Tibial nerve (tissue), 4 donors: ENCODE results near the gene FRAS1. TPM values are rescaled to one million over a fixed set of nuclear protein-coding genes. Genes with fewer than 3 reads are reported as not detected.

ENCODE experiments used
- DNase-seq, 2 donors: peaks; one replicate each; pipeline ENCODE4 v3.0.0-alpha.2; 2019; ENCODE audit warnings: low spot score in 2 of 2
- H3K27ac ChIP-seq, 4 donors: fragments of 200-600 bp; sonication (generic) in 3 of 4; one replicate each; pipeline ENCODE4 v1.5.1; 2017 to 2019; ENCODE audit warnings: mild to moderate bottlenecking in 1 of 4
- H3K27me3 ChIP-seq, 2 donors: fragments of 200-600 bp; sonication (generic) in 1 of 2; one replicate each; pipeline versions ENCODE4 v1.5.1 to v1.6.0; 2017 to 2019
- H3K36me3 ChIP-seq, 3 donors: fragments of 200-600 bp; sonication (generic); one replicate each; pipeline ENCODE4 v1.5.1; 2018 to 2019
- H3K4me1 ChIP-seq, 4 donors: fragments of 200-600 bp; sonication (generic) in 3 of 4; one replicate each; pipeline ENCODE4 v1.5.1; 2017 to 2019
- H3K4me3 ChIP-seq, 4 donors: fragments of 200-600 bp; sonication (generic) in 3 of 4; one replicate each; pipeline ENCODE4 v1.5.1; 2017 to 2019; ENCODE audit warnings: mild to moderate bottlenecking in 1 of 4, moderate library complexity in 1 of 4
- H3K9me3 ChIP-seq, 4 donors: fragments of 200-600 bp; sonication (generic) in 3 of 4; one replicate each; pipeline ENCODE4 v1.5.1; 2017 to 2019
- EP300 ChIP-seq, 2 donors: sonication (generic); formaldehyde crosslinking; IDR thresholded peaks; one replicate each; pipeline ENCODE4 v1.6.1; 2017; ENCODE audit warnings: antibody characterized with exemption in 2 of 2, mild to moderate bottlenecking in 1 of 2
- POLR2A ChIP-seq, 2 donors: fragments of 450-650 bp; IDR thresholded peaks; one replicate each; pipeline ENCODE4 v1.6.1; 2017; ENCODE audit warnings: antibody characterized with exemption in 2 of 2, mild to moderate bottlenecking in 2 of 2, moderate library complexity in 2 of 2
- WGBS, 2 donors: methylation state at CpG; one replicate each; pipeline ENCODE4 v1.1.5; 2018; 5-methylcytosine and 5-hydroxymethylcytosine counted together
- total RNA-seq, 4 donors: library from RNA; depleted of rRNA; stranded (reverse); fragments of >200 nt; gene quantifications; one replicate each; pipeline ENCODE4 v1.1.0, GENCODE V29; 2016
- TF ChIP-seq, protein P1 (sequence below), 5 experiments: fragments of 200-600 bp in 3 of 5; fragments of 450-650 bp in 2 of 5; sonication (generic) in 3 of 5; IDR thresholded peaks; one replicate each; pipeline ENCODE4 v1.5.1; 2016 to 2019; ENCODE audit warnings: antibody characterized with exemption in 5 of 5, mild to moderate bottlenecking in 3 of 5, moderate library complexity in 2 of 5

The FRAS1 gene
- total RNA-seq, 4 donors from 2014 or later = 3.9 to 6.6 (median 5.1) TPM

DNA sequence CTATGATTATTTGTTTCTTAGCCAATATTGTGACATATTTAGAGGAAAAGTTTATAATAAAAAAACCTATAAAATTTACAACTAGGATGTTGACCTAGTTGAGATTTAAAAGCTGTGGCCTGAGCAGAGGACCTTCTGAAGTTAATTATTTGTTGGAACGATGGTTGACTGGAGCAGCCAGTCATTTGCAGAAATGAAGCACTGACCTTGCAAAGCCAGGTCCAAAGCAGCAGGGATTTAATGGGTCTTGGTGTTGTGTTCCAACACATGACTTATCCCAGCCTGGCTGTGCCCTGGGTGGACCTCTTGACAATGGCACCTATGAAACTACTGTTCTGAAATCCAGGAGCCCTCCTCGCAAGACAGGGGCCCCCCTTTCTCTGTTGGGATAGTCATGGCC is 235.2 kb downstream of the FRAS1 start:
- TF ChIP-seq, protein P1, sequence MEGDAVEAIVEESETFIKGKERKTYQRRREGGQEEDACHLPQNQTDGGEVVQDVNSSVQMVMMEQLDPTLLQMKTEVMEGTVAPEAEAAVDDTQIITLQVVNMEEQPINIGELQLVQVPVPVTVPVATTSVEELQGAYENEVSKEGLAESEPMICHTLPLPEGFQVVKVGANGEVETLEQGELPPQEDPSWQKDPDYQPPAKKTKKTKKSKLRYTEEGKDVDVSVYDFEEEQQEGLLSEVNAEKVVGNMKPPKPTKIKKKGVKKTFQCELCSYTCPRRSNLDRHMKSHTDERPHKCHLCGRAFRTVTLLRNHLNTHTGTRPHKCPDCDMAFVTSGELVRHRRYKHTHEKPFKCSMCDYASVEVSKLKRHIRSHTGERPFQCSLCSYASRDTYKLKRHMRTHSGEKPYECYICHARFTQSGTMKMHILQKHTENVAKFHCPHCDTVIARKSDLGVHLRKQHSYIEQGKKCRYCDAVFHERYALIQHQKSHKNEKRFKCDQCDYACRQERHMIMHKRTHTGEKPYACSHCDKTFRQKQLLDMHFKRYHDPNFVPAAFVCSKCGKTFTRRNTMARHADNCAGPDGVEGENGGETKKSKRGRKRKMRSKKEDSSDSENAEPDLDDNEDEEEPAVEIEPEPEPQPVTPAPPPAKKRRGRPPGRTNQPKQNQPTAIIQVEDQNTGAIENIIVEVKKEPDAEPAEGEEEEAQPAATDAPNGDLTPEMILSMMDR (IDR thresholded peaks at IDR 0.05) = no peak
- TF ChIP-seq EP300 (IDR thresholded peaks at IDR 0.05) = no peak
- no peak for TF ChIP-seq POLR2A (IDR thresholded peaks at IDR 0.05)
- H3K4me3 ChIP-seq = no peak overlapping the region
- H3K36me3 ChIP-seq = no peaks in the 10 kb centered on the region
- no peaks in the 10 kb centered on the region for H3K9me3 ChIP-seq
- H3K27ac ChIP-seq = no peak overlapping the region
- H3K4me1 ChIP-seq = peaks cover 0 to 14% (median 0%) of the 10 kb centered on the region in 4 donors
- DNase-seq = no peak
- H3K27me3 ChIP-seq = no peaks in the 10 kb centered on the region
- 92 to 97% methylated on average over 2 of the region's 2 CpGs for WGBS, 2 donors

DNA sequence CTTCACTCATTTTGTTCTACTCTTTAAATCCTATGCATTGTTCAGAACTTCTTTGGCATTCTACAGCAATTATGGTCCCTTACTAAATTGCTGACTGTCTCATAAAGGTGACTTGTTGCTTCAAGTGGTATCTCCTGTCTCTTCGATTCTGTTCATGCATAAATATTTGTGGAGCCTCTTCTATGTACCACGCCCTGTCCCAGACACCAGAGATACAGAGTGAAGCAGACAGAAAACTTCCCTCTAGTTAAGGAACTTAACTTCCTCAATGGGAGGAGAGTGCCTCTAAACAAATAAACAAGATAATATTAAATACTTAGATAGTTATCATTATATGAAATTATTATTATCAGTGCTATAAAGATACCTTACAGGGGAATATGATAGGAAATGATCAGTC is 235.7 kb downstream of the FRAS1 start:
- peaks cover 0 to 19% (median 0%) of the 10 kb centered on the region in 4 donors for H3K4me1 ChIP-seq
- no peak overlapping the region for H3K4me3 ChIP-seq
- no peaks in the 10 kb centered on the region for H3K9me3 ChIP-seq
- 83 to 89% methylated on average over 2 of the region's 2 CpGs for WGBS, 2 donors
- no peak for DNase-seq
- no peak for TF ChIP-seq POLR2A (IDR thresholded peaks at IDR 0.05)
- no peak for TF ChIP-seq EP300 (IDR thresholded peaks at IDR 0.05)
- TF ChIP-seq, protein P1 (IDR thresholded peaks at IDR 0.05) = no peak
- no peaks in the 10 kb centered on the region for H3K36me3 ChIP-seq
- no peaks in the 10 kb centered on the region for H3K27me3 ChIP-seq
- H3K27ac ChIP-seq = no peak overlapping the region

DNA sequence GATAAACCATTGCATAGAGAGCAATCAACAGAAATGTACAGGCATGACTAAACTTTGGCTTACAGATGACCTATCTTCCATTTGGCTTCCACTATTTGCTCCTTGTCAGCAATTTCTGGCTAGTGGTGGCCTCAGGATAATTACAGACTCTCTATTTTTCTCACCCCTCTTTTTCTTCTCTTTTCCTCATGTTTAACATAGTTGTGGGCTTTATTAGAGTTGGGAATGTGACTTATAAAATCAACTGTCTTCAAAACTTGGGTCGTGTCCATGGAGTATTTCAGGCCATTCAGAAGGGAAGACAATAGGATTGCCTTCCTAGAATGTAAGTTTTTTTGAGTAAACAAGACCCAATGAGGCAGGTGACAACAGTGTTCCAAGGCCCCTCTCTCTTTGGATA is 236.2 kb downstream of the FRAS1 start:
- Histone ChIP-seq H3K27ac (no peak overlapping the region), H3K36me3 (no peaks in the 10 kb centered on the region), H3K9me3 (no peaks in the 10 kb centered on the region), H3K4me3 (no peak overlapping the region), H3K4me1 (peaks cover 0 to 19% (median 0%) of the 10 kb centered on the region in 4 donors), H3K27me3 (no peaks in the 10 kb centered on the region)
- DNase-seq = no peak
- 41 to 46% methylated on average over 1 of the region's 1 CpG for WGBS, 2 donors
- TF ChIP-seq, protein P1 (IDR thresholded peaks at IDR 0.05) = no peak
- TF ChIP-seq EP300 (IDR thresholded peaks at IDR 0.05) = no peak
- no peak for TF ChIP-seq POLR2A (IDR thresholded peaks at IDR 0.05)

DNA sequence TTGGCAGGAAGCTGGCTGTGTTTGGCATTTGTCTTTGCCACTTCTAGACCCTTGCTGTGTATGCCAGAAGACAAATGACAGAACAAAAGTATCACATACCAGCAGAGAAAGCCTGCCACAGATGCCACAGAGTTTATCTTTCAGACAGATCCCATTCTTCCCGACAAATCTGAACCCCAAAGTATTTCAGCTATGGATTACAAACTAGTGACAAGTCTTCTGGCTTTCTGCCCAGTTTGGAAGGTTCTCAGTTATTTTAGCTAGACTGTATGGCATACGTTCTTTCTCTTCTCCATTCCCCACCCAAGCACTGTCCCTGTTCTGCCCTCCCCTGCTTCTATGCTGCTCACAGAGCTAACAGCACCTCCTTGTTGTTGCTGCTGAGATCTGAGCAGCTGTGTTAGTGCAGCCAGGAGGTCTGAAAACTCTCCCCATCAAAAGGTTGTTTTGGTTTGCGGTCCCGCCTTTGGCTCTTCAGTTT is 236.7 kb downstream of the FRAS1 start:
- DNase-seq = no peak
- Histone ChIP-seq H3K27me3 (no peaks in the 10 kb centered on the region), H3K4me1 (peaks cover 0 to 19% (median 0%) of the 10 kb centered on the region in 4 donors), H3K27ac (no peak overlapping the region), H3K4me3 (no peak overlapping the region), H3K36me3 (no peaks in the 10 kb centered on the region), H3K9me3 (no peaks in the 10 kb centered on the region)
- WGBS, 2 donors = 29 to 39% methylated on average over 4 of the region's 4 CpGs
- no peak for TF ChIP-seq POLR2A (IDR thresholded peaks at IDR 0.05)
- TF ChIP-seq, protein P1 (IDR thresholded peaks at IDR 0.05) = no peak
- no peak for TF ChIP-seq EP300 (IDR thresholded peaks at IDR 0.05)

DNA sequence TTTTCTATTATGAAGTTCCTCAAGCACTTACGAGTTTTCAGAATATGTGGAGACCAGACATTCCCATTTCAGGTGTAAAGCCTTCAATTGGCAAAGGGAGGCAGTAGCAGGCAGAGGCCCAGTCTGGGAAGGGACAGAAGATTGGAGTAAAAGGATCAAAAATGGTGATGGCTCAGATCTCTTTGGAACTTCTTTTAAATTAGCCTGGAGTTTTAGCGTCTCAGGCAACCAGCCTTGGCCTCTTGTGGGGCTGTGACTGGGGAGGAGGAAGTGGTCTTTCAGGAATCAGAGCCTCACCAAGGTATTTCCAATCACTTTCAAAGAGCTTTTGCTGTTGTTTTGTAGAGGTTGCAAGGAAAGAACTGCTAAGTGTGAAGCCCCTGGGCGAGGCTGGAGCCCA is 239.1 kb downstream of the FRAS1 start:
- DNase-seq = no peak
- 92 to 93% methylated on average over 3 of the region's 3 CpGs for WGBS, 2 donors
- Histone ChIP-seq H3K4me1 (peaks cover 0 to 19% (median 0%) of the 10 kb centered on the region in 4 donors), H3K4me3 (no peak overlapping the region), H3K27me3 (no peaks in the 10 kb centered on the region), H3K9me3 (no peaks in the 10 kb centered on the region), H3K27ac (no peak overlapping the region), H3K36me3 (no peaks in the 10 kb centered on the region)
- no peak for TF ChIP-seq EP300 (IDR thresholded peaks at IDR 0.05)
- no peak for TF ChIP-seq POLR2A (IDR thresholded peaks at IDR 0.05)
- TF ChIP-seq, protein P1 (IDR thresholded peaks at IDR 0.05) = no peak
